ENCODE results near the gene ANKS3. TPM values are rescaled to one million over a fixed set of nuclear protein-coding genes. Genes with fewer than 3 reads are reported as not detected.
"Not testable (repeated sequence)": the region's sequence is repeated elsewhere in the genome, so short reads cannot be mapped to it uniquely, and the experiment has no call there.

Gene ANKS3
- total and polyA plus RNA-seq, 2 experiments from 2014 or later, result 35.2 to 40.3 TPM

DNA sequence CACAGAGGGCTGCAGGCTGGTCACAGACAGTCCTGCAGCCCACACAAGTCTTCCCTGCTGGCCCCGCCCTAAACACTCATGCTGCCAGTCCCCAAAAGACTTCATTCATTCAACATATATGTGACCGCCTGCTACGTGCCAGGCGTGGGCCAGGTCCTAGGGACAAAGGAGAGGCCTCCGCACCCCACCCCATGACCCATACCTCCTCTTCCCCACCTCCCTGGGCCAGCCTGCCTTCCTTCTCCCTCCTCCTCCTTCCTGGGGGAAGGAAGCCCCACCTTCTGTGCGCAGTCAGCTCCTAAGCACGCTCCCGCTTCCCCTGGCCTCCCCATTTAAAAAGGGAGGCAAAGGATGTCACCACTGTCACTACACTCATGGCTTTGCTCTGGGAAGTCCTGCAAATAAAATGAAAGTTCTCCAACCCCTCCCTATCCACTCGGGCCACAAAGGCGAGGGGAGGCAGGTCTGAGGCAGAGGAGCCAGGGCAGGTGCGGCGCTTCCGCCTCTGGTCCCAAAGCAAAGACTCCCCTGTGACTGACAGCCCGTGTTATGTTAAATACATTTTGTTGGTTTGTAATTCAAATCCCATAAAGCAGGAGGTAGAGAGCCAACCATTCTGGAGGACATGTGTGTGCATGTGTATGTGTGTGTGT, 9.3 kb upstream of the ANKS3 start:
- H3K4me3 ChIP-seq, result no peak overlapping the region

DNA sequence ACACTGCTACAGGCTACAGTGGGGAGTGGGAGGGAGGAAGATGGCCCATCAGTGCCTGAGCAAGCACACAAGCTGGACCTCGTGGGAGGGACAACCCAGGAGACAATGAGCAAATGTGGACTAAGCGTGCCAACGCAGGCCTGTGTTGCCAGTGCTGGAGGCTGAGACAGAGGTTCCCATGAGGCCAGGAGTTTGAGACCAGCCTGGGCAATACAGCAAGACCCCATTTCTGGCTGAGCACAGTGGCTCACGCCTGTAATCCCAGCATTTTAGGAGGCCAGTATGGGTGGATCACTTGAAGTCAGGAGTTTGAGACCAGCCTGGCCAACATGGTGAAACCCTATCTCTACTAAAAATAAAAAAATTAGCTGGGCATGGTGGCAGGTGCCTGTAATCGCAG, 4.3 kb upstream of the ANKS3 start:
- H3K4me3 ChIP-seq; H3K4me1 ChIP-seq (ENCODE audit: low read depth); H3K27ac ChIP-seq; DNase-seq (ENCODE audit: low read depth in 1 of 2, low spot score in 1 of 2); H3K36me3 ChIP-seq; H3K27me3 ChIP-seq; H3K9me3 ChIP-seq (ENCODE audit: low read depth): not testable (repeated sequence)

More for the DNA sequence above, 9.3 kb upstream of the ANKS3 start:
- no peak for DNase-seq (ENCODE audit: low read depth in 1 of 2, low spot score in 1 of 2)
- H3K36me3 ChIP-seq, result no peaks in the 10 kb centered on the region
- TF ChIP-seq, protein P1, sequence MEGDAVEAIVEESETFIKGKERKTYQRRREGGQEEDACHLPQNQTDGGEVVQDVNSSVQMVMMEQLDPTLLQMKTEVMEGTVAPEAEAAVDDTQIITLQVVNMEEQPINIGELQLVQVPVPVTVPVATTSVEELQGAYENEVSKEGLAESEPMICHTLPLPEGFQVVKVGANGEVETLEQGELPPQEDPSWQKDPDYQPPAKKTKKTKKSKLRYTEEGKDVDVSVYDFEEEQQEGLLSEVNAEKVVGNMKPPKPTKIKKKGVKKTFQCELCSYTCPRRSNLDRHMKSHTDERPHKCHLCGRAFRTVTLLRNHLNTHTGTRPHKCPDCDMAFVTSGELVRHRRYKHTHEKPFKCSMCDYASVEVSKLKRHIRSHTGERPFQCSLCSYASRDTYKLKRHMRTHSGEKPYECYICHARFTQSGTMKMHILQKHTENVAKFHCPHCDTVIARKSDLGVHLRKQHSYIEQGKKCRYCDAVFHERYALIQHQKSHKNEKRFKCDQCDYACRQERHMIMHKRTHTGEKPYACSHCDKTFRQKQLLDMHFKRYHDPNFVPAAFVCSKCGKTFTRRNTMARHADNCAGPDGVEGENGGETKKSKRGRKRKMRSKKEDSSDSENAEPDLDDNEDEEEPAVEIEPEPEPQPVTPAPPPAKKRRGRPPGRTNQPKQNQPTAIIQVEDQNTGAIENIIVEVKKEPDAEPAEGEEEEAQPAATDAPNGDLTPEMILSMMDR (IDR thresholded peaks at IDR 0.05; ENCODE audit: low read depth, low read length), result no peak
- no peak overlapping the region for H3K27ac ChIP-seq
- H3K27me3 ChIP-seq, result no peaks in the 10 kb centered on the region
- H3K4me1 ChIP-seq (ENCODE audit: low read depth), result no peaks in the 10 kb centered on the region
- no peaks in the 10 kb centered on the region for H3K9me3 ChIP-seq (ENCODE audit: low read depth)

DNA sequence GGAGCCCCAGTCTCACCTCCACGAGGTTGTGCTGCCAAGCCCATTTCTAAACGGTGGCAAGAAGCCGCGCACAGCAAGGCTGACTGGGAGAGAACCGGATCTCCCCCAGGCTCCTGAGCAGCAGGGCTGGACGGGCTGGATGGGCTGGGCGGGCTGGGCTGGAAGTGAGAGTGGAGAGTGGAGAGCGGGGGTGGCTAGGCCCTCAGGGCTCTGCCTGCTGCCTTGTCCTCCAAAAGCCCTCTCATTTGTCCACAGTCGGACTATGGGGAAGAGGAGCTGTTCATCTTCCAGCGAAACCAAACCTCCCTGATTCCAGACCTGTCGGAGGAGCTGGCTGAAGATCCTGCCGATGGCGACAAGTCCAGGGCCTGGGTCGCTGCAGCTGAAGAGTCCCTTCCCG, 3.5 kb upstream of the ANKS3 start:
- no peaks in the 10 kb centered on the region for H3K27me3 ChIP-seq
- no peak for DNase-seq (ENCODE audit: low read depth in 1 of 2, low spot score in 1 of 2)
- no peaks in the 10 kb centered on the region for H3K9me3 ChIP-seq (ENCODE audit: low read depth)
- H3K27ac ChIP-seq, result no peak overlapping the region
- TF ChIP-seq, protein P1 (IDR thresholded peaks at IDR 0.05; ENCODE audit: low read depth, low read length), result no peak
- no peaks in the 10 kb centered on the region for H3K36me3 ChIP-seq
- no peak overlapping the region for H3K4me3 ChIP-seq
- no peaks in the 10 kb centered on the region for H3K4me1 ChIP-seq (ENCODE audit: low read depth)

DNA sequence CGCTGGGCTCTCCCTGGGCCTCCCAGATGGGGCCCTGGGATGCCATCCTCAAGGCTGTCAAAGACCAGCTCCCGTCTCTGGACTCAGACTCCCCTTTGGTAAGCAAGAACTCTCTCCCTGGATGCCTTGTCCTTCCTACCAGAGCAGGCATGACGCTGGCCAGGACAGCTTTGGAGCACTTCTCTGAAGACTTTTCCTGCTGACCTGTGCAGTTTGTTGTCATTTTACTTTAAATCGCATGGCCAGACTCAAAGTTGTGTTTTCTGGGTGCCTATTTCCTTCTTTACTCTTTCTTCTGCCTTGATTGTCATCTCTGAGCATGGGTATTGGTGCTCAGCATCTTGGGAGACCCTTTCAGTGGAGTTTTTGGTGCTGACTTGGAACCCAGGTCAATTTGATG, 2.5 kb upstream of the ANKS3 start:
- no peak for DNase-seq (ENCODE audit: low read depth in 1 of 2, low spot score in 1 of 2)
- H3K27ac ChIP-seq, result no peak overlapping the region
- no peaks in the 10 kb centered on the region for H3K36me3 ChIP-seq
- no peaks in the 10 kb centered on the region for H3K4me1 ChIP-seq (ENCODE audit: low read depth)
- no peaks in the 10 kb centered on the region for H3K9me3 ChIP-seq (ENCODE audit: low read depth)
- no peaks in the 10 kb centered on the region for H3K27me3 ChIP-seq
- H3K4me3 ChIP-seq, result no peak overlapping the region
- TF ChIP-seq, protein P1 (IDR thresholded peaks at IDR 0.05; ENCODE audit: low read depth, low read length), result no peak

DNA sequence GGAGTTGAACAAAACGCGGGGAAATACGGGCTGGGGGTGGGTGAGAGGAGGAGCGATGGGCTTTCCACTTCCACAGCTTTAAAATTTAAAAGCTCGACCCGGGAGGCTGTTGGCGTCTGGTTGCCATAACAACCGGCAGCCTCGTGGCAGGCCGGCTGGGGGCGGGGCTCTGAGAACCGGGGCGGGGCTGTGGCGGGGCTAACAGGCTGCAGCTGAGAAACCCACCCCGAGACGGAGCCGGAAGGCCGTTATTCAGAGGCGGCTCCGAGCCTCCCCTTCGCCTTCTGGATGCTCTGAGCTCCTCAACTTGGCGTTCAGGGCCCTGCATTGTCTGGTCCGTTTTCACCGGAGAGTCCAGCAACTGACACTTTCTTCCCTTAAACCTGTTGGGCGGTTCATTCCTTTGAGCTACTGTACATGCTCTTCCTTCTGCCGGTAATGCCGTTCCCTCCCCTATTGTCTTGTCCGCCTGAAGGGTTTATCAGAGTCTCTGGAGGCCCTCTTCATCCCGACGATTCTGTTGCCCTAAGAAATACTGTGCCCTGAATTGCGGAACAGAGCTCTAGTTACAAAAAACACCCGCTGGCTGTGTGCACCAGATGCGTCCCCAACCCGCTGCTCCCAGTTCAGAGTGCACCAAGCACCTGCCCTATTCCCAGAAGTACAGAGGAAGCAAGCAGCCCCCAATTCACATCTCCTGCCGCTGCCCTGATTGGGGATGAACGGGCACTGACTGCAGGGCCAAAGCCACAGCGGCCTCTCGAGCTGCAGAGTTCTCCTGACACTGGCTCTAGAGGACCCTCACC, 862 bp upstream of the ANKS3 start:
- peak overlapping the region; percentile 79 for H3K27ac ChIP-seq
- H3K4me1 ChIP-seq (ENCODE audit: low read depth), result no peaks in the 10 kb centered on the region
- TF ChIP-seq, protein P1 (IDR thresholded peaks at IDR 0.05; ENCODE audit: low read depth, low read length), result no peak
- peak; percentile 88 to 93 for DNase-seq (ENCODE audit: low read depth in 1 of 2, low spot score in 1 of 2)
- H3K4me3 ChIP-seq, result peak overlapping the region; percentile 70
- no peaks in the 10 kb centered on the region for H3K27me3 ChIP-seq
- no peaks in the 10 kb centered on the region for H3K36me3 ChIP-seq
- H3K9me3 ChIP-seq (ENCODE audit: low read depth), result no peaks in the 10 kb centered on the region

DNA sequence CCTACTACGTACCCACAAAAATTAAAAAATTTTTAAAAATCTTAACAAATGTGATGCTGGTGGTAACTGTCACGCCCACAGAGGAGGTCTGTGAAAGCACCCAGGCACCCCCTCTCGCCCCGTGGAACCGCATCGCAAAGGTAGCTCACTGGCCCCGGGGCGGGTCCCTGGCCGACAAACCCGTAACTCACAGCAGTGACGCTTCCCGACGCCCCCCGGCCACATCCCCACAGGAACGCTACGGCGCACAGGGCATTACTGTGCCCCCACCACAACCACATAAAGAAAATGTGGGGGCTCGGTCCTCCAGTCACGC, 366 bp downstream of the ANKS3 start:
- Histone ChIP-seq H3K9me3 (ENCODE audit: low read depth) (no peaks in the 10 kb centered on the region), H3K36me3 (peaks cover 2% of the 10 kb centered on the region), H3K27ac (peak overlapping the region; percentile 79), H3K4me1 (ENCODE audit: low read depth) (no peaks in the 10 kb centered on the region), H3K4me3 (peak overlapping the region; percentile 70), H3K27me3 (no peaks in the 10 kb centered on the region)
- DNase-seq (ENCODE audit: low read depth in 1 of 2, low spot score in 1 of 2), result no peak
- TF ChIP-seq, protein P1 (IDR thresholded peaks at IDR 0.05; ENCODE audit: low read depth, low read length), result no peak

All from cardiac muscle cell (in vitro differentiated cells and primary cell).